MG63 (cell line): ENCODE results near the gene UQCC5. TPM values are rescaled to one million over a fixed set of nuclear protein-coding genes. Genes with fewer than 3 reads are reported as not detected.

ENCODE experiments used
- DNase-seq: peaks from one replicate; pipeline ENCODE4 v3.0.0-alpha.2; 2020
- H3K27me3 ChIP-seq: fragments of 250-450 bp; sonication (Bioruptor Pico); 2 replicates; pipeline ENCODE4 v1.5.1; 2020; ENCODE audit warnings: mild to moderate bottlenecking, moderate library complexity
- H3K36me3 ChIP-seq: fragments of 250-450 bp; sonication (Bioruptor Pico); 2 replicates; pipeline ENCODE4 v1.5.1; 2020; ENCODE audit warnings: mild to moderate bottlenecking, moderate library complexity
- H3K4me3 ChIP-seq: fragments of 250-450 bp; sonication (Bioruptor Pico); 2 replicates; pipeline ENCODE4 v1.5.1; 2020; ENCODE audit warnings: mild to moderate bottlenecking, moderate library complexity
- H3K9me3 ChIP-seq: fragments of 250-450 bp; sonication (Bioruptor Pico); 2 replicates; pipeline ENCODE4 v1.5.1; 2020; ENCODE audit warnings: mild to moderate bottlenecking, moderate library complexity
- total RNA-seq: library from RNA; depleted of rRNA; stranded (reverse); fragments of >200 nt; shearing (Covaris generic); gene quantifications from 2 replicates; pipeline ENCODE4 v1.2.3, GENCODE V29; 2014; ENCODE audit warnings: low replicate concordance

Gene UQCC5
- total RNA-seq, 1 experiment from 2014 or later, result 0.20 TPM

- no peak overlapping the region for H3K4me3 ChIP-seq
- DNase-seq, result peak; percentile 68
- H3K27me3 ChIP-seq, result no peaks in the 10 kb centered on the region
- no peaks in the 10 kb centered on the region for H3K9me3 ChIP-seq
- no peaks in the 10 kb centered on the region for H3K36me3 ChIP-seq
These were observed 38.0 kb upstream of the UQCC5 start for GRCh38 chr3:52498137-52499054.

GRCh38 chr3:52501046-52501445, 35.4 kb upstream of the UQCC5 start:
- H3K36me3 ChIP-seq, result no peaks in the 10 kb centered on the region
- no peaks in the 10 kb centered on the region for H3K27me3 ChIP-seq
- H3K4me3 ChIP-seq, result no peak overlapping the region
- no peaks in the 10 kb centered on the region for H3K9me3 ChIP-seq
- DNase-seq, result no peak

GRCh38 chr3:52502001-52502400, 34.4 kb upstream of the UQCC5 start:
- Histone ChIP-seq H3K4me3 (no peak overlapping the region), H3K9me3 (no peaks in the 10 kb centered on the region), H3K36me3 (no peaks in the 10 kb centered on the region), H3K27me3 (no peaks in the 10 kb centered on the region)
- DNase-seq, result no peak

- no peak for DNase-seq
- H3K27me3 ChIP-seq, result no peaks in the 10 kb centered on the region
- H3K4me3 ChIP-seq, result no peak overlapping the region
- H3K36me3 ChIP-seq, result no peaks in the 10 kb centered on the region
- no peaks in the 10 kb centered on the region for H3K9me3 ChIP-seq
These were observed 33.5 kb upstream of the UQCC5 start for GRCh38 chr3:52502808-52503350.

- H3K9me3 ChIP-seq, result no peaks in the 10 kb centered on the region
- no peaks in the 10 kb centered on the region for H3K36me3 ChIP-seq
- DNase-seq, result no peak
- no peaks in the 10 kb centered on the region for H3K27me3 ChIP-seq
- no peak overlapping the region for H3K4me3 ChIP-seq
These were observed 32.5 kb upstream of the UQCC5 start for GRCh38 chr3:52503788-52504424.

GRCh38 chr3:52504977-52505376, 31.4 kb upstream of the UQCC5 start:
- H3K36me3 ChIP-seq, result no peaks in the 10 kb centered on the region
- H3K27me3 ChIP-seq, result no peaks in the 10 kb centered on the region
- H3K4me3 ChIP-seq, result no peak overlapping the region
- DNase-seq, result no peak
- H3K9me3 ChIP-seq, result no peaks in the 10 kb centered on the region

GRCh38 chr3:52506266-52506966, 30.0 kb upstream of the UQCC5 start:
- no peak for DNase-seq
- Histone ChIP-seq H3K9me3 (no peaks in the 10 kb centered on the region), H3K27me3 (no peaks in the 10 kb centered on the region), H3K4me3 (no peak overlapping the region), H3K36me3 (no peaks in the 10 kb centered on the region)

GRCh38 chr3:52507359-52507758, 29.0 kb upstream of the UQCC5 start:
- DNase-seq, result peak; percentile 83
- no peaks in the 10 kb centered on the region for H3K36me3 ChIP-seq
- H3K4me3 ChIP-seq, result no peak overlapping the region
- H3K9me3 ChIP-seq, result no peaks in the 10 kb centered on the region
- no peaks in the 10 kb centered on the region for H3K27me3 ChIP-seq

- Histone ChIP-seq H3K27me3 (no peaks in the 10 kb centered on the region), H3K4me3 (no peak overlapping the region), H3K9me3 (no peaks in the 10 kb centered on the region), H3K36me3 (no peaks in the 10 kb centered on the region)
- DNase-seq, result no peak
These were observed 26.6 kb upstream of the UQCC5 start for GRCh38 chr3:52509753-52510328.

- Histone ChIP-seq H3K36me3 (no peaks in the 10 kb centered on the region), H3K9me3 (no peaks in the 10 kb centered on the region), H3K4me3 (no peak overlapping the region), H3K27me3 (no peaks in the 10 kb centered on the region)
- DNase-seq, result no peak
These were observed 24.9 kb upstream of the UQCC5 start for GRCh38 chr3:52511509-52511908.

GRCh38 chr3:52512105-52512504, 24.3 kb upstream of the UQCC5 start:
- DNase-seq, result no peak
- Histone ChIP-seq H3K36me3 (no peaks in the 10 kb centered on the region), H3K27me3 (no peaks in the 10 kb centered on the region), H3K9me3 (no peaks in the 10 kb centered on the region), H3K4me3 (no peak overlapping the region)

- Histone ChIP-seq H3K36me3 (no peaks in the 10 kb centered on the region), H3K9me3 (no peaks in the 10 kb centered on the region), H3K27me3 (no peaks in the 10 kb centered on the region), H3K4me3 (no peak overlapping the region)
- no peak for DNase-seq
These were observed 23.7 kb upstream of the UQCC5 start for GRCh38 chr3:52512727-52513126.

GRCh38 chr3:52513281-52513680, 23.1 kb upstream of the UQCC5 start:
- no peak for DNase-seq
- no peaks in the 10 kb centered on the region for H3K36me3 ChIP-seq
- no peaks in the 10 kb centered on the region for H3K9me3 ChIP-seq
- no peaks in the 10 kb centered on the region for H3K27me3 ChIP-seq
- no peak overlapping the region for H3K4me3 ChIP-seq

- H3K9me3 ChIP-seq, result no peaks in the 10 kb centered on the region
- DNase-seq, result no peak
- H3K4me3 ChIP-seq, result no peak overlapping the region
- no peaks in the 10 kb centered on the region for H3K36me3 ChIP-seq
- no peaks in the 10 kb centered on the region for H3K27me3 ChIP-seq
These were observed 21.8 kb upstream of the UQCC5 start for GRCh38 chr3:52514576-52514975.

GRCh38 chr3:52515192-52515591, 21.2 kb upstream of the UQCC5 start:
- H3K27me3 ChIP-seq, result no peaks in the 10 kb centered on the region

GRCh38 chr3:52516509-52517195, 19.8 kb upstream of the UQCC5 start:
- H3K9me3 ChIP-seq, result no peaks in the 10 kb centered on the region
- no peaks in the 10 kb centered on the region for H3K27me3 ChIP-seq
- no peak overlapping the region for H3K4me3 ChIP-seq
- no peak for DNase-seq
- no peaks in the 10 kb centered on the region for H3K36me3 ChIP-seq

More at GRCh38 chr3:52515192-52515591, 21.2 kb upstream of the UQCC5 start:
- Histone ChIP-seq H3K9me3 (no peaks in the 10 kb centered on the region), H3K36me3 (no peaks in the 10 kb centered on the region), H3K4me3 (no peak overlapping the region)
- no peak for DNase-seq
